HG02642 (cell line): ENCODE measurements around the gene DNASE1.

ENCODE experiments used
- ATAC-seq: cut with Tn5 transposase; IDR thresholded peaks from one replicate; pipeline ENCODE4 v1.9.1; 2021; ENCODE audit warnings: mild to moderate bottlenecking; ENCODE audit not compliant: unreplicated experiment, poor library complexity

DNASE1 gene

DNA sequence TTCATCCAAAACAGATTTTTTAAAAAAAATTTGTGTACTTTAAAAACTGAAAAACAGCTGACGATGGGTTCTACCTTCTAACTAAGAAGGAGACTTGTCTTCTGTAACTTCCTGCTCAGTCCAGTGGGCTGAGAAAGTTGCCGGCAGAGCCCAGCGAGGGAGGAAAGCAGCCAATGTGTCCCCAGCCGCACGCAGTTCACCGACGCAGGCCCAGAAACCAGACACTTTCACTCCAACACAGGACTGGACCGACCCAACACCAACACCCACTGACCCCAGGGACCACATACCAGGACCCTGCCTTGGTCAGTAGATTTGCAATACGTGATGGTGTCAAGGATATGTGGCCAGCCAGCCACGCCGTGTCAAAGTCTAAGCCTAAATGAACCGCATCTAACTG is 37.3 kb downstream of the DNASE1 start:
- no peak for ATAC-seq

GRCh38 chr16:3694051-3694450 is 39.6 kb downstream of the DNASE1 start:
- no peak for ATAC-seq

DNA sequence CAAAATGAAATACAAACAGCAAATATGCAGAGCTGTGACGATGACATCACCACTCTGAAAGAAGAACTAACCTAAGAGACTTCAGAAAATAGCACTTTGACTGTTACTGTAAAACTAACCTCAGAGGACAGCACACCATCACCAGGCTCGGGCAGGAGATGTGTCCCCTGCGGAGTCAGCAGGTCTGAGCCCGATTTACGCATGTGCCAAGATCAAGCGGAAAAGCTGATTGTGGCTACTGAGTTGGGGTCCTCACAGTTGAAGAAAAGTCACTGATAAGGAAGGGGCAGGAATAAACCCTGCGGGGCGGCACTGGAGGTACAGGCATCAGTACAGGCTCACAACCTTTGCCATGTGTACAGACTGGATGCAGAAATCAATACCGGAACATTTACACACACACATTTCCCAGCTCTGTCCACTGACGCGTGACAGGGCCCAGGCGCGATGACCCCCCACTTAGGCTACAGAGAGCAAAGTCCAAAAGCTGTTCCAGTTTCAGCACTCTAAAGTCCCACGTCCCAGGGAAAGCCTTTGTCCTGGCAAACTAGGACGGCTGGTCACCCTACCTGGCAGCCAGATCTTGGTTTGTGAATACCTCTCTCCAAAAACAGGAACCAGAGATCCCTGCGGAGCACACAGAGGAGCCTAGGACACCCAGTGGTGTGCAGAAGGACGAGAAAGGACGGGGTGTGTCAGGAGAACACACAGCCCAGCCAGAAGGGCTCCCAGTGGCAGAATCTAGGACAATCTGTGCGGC is 41.3 kb downstream of the DNASE1 start:
- no peak for ATAC-seq

GRCh38 chr16:3696425-3697218 is 42.1 kb downstream of the DNASE1 start:
- ATAC-seq: no peak

- no peak for ATAC-seq
Observed at GRCh38 chr16:3698941-3699340, 44.5 kb downstream of the DNASE1 start.

- no peak for ATAC-seq
Observed at GRCh38 chr16:3701531-3701930, 47.0 kb downstream of the DNASE1 start.

DNA sequence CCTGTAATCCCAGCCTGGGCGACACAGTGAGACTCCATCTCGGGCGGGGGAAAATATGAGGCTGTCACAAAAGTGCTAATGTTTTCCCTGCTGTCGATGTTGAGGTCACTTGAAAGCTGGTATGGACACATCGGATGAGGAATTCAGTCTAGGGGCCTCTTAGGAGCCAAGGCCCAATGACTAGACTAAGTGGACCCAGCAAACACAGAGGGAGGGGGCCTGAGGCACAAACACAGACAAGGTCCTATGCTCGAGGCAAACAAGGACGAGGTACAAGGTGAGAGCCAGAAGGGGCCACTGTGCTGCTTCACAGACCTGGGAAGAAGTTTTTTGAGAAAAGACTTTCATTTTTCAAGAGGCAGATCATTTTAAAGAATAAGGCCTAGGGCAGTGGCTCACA is 47.6 kb downstream of the DNASE1 start:
- ATAC-seq: no peak

DNA sequence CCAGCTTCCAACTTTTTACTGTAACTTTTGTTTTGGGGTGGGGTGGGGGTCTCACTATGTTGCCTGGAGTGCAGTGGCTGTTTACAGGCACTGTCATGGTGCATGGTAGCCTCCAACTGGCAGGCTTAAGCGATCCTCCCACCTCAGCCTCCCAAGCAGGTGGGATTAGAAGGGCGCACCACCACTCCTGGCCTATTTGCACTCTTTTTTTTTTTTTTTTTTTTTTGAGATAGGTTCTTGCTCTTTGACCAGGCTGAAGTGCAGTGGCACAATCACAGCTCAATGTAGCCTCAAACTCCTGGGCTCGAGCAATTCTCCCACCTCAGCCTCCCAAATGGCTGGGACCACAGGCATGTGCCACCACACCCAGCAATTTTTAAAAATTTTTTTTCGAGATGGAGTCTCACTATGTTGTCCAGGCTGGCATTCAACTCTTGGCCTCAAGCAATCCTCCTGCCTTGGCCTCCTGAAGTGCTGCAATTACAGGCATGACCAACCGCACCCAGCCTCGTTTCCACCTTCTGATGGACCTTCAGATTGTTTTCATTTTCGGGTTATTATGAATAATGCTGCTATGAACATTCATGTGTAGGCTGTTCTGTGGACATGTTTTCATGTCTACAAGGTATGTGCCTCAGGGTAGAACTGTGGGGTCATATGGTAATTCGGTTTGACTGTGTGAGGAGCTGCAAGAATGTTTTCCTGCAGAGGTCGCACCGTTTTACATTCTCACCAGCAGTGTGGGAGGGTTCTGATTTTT is 51.9 kb downstream of the DNASE1 start:
- no peak for ATAC-seq
